NCI-H2196 (cell line): ENCODE results near the gene CNKSR3.

Experiments used
- DNase-seq: peaks from one replicate; lab custom pipeline; 2025; ENCODE audit not compliant: unreplicated experiment; lab: John Stamatoyannopoulos, UW

The CNKSR3 gene

DNA sequence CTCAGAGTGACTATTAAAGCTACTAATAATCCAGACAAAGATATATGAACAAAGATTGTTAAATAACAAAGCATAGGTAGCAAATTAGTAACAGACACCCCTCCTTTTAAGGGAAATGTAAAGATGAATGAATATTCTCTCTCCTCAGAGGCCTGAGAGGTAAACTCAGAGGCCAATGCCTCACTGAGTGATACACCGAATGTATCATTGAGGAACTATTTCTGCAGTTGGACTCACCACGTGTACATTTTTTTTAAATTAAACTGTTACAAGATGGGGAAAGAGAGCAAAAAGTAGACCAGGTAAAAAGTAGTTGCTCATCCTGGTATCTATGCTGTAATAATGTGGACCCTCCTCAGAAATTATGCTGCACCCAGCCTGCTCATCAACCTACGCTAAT lies 81.6 kb downstream of the CNKSR3 start:
- DNase-seq, result no peak

DNA sequence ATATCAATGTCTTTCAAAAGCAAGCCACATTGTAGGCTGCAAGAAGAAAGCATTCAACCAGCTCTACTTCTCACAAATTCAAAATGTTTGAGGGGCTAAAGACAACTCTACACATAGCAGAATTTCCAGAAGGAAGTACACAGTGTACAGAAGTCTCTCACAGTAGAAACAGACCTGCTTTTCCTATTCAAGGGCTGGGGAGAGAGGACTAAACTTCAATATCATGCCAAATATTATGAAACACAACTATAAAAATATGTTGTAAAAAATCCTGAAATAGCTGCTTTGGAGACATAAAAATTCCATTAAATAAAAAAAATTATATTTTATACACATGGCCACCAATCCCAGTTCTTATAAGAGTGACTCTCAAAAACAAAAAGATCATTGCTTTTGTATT lies 83.0 kb downstream of the CNKSR3 start:
- DNase-seq, result no peak

DNA sequence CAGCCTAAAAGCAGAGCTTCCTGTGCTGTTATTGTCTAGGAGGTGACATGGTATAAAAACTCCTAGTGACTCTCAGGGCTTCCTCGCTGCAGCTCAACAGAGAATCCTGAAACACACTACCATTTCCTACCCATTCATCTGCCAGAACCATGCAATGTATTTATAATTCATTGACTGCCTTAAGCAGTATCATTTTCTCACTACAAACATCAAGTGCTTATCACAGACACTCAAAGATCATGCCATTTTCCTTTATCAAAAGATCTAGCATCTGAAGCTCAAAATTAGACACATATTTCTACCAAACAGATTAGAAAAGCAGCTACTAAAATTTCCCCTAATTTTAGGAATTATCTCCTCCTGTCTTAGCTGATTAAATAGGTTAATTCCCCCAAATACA lies 83.5 kb downstream of the CNKSR3 start:
- DNase-seq, result no peak

DNA sequence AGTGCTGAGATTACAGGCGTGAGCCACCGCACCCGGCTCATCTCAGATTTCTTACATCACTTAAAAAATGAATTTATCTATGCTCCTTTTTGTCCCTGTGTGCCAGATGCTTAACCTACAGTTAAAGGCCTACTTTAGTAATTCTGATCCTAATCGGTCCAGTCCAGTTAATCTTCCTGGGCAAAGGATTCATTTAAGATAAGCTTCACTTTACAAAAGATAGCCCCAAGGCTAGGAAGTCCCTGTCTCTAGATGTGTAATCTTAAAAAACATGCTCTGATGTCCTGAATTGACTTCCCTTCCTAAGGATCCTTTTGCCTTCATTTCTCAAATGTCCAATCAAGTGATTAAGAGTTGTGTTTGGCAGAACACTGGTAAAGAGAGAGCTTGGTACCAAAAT lies 85.5 kb downstream of the CNKSR3 start:
- no peak for DNase-seq

DNA sequence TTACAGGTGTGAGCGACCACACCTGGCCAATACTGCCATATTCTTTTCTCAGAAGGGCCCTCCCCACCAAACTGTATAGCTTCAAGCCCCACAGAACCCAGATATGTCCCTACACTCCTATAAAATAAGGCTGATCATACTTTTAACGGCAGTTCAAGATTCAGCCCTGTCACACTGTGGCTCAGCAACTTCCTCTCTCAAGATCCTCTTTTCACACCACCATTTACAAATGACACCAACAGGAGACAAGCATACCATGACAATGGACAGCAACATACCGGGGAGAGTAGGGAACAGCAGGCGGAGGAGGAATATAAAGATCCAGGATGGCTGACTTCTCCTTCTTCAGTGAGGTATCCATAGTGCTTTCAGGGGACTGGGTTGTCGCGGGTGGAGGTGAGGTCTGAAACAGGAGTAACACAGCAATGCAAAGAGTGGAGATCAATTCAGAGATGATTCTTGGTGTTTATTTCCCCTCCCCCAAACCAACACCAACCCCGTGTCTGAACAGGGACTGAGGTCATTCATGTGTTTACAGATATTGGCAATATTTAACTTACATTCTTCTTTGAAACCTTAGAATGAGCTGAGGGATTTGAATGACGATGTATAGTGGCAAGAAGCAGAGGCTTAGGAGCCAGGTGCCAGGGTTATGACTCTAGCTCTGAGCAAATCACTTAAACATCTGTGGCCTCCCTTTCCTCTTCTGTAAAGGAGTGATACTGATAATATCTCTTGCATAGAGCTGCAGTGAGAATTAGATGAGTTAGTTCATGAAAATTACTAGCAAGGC lies 96.3 kb downstream of the CNKSR3 start:
- DNase-seq, result no peak

DNA sequence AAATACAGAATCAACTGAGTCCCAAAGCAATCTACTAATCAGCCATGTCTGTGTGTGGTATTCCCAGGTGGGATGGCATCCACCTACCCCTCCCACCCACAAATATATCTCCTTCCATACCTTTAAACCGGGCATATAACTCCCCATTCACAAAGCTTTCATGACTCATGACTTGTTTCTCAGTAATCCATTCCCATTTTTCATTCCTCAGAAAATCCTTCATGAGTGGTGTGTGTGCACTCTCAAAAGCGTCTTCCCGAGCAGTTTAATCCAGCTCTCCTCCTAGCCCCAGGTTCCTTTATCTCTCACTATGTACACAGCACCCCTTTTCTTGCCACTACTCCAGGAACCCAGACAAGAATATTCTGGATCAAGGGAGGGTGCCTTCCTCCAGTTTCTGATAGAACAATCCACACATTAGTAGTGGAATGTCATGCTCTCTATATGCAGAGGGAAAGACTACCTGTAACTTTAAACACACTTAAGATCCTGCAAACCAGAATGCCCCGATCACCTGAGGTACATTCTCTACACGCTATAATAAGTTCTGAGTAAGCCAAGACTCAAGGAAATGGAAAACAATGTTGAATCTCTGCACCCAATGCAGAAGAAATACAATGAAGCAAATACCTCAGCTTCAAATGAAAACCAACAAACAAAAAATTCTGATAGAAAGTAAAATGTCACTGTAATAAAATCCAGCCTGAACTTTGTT lies 98.2 kb downstream of the CNKSR3 start:
- DNase-seq, result no peak

DNA sequence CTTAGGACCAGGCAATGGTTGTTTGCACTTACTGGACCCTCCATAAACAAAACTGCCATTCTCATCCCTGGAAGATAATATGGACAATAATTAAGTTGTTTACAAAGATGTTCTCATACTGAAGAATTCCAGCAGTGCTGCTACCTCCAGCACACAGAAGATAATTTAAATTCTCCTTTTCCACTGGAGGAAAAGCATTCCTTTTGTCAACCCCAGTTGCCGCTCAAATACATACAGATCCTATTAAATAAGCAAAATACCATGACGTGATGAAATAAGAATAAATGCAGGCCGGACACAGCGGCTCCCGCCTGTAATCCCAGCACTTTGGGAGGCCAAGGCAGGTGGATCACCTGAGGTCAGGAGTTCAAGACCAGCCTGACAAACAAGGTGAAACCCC lies 99.4 kb downstream of the CNKSR3 start:
- no peak for DNase-seq

DNA sequence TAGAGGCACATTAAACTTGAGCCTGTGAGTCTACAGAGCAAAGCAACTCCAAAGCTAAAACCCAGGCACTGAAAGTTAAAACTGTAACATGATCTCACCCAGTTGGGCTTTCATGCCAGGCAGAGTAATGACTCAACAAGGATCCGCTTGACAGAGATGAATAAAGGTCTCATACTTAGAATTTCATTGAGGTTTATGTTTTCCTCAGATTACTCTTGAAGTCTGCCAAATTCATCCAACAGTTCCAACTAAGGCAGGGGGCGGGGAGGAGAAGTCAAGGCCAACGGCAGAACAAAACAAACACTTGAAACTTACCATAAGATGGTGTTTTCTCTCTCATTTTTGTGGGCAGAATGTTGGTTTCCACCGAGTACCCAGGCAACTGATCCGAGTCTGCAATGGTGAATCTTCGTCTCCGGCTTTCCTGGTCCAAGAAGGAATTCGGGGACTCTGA lies 99.8 kb downstream of the CNKSR3 start:
- peak; percentile 72 for DNase-seq

DNA sequence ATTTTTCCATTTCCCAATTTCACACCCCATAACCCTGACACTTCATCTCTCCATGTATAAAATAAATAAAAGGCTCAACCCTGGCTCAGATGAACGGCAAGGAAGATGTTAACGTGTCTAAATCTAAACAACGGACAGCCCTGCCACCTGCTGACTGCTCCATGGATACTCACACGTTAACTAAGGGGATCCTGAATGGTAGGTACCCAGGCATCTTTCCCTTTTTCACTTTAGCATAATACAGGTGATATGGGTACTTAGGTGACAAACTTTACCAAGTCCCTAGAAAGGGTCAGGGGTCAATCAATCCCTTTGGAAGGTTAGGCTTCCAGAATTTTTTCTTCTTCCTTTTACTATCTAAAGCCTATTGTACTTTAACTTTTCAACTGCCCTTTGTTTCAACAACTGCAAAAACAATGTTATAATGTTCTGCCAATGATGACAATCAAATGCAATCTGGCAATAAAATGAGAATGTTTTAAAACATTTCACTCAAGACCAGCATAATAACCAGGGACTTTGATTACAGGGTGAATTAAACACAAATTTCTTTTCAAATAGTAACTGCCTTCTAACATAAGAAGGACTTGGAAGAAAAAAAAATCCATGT lies 101.5 kb downstream of the CNKSR3 start:
- no peak for DNase-seq

DNA sequence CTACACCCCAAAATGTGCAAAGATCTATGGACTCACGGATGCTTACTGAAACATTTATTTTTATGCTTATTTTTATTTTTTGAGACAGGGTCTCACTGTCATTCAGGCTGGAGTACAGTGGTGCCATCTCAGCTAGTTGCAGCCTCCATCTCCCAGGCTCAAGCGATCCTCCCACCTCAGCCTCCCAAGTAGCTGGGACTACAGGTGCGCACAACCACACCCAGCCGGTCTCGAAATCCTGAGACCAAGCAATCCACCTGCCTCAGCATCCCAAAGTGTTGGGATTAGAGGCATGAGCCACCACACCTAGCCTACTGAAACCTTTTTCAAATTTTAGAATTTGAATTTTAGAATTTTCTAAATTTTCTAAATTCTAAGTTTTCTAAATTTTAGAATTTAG lies 103.0 kb downstream of the CNKSR3 start:
- DNase-seq, result no peak

DNA sequence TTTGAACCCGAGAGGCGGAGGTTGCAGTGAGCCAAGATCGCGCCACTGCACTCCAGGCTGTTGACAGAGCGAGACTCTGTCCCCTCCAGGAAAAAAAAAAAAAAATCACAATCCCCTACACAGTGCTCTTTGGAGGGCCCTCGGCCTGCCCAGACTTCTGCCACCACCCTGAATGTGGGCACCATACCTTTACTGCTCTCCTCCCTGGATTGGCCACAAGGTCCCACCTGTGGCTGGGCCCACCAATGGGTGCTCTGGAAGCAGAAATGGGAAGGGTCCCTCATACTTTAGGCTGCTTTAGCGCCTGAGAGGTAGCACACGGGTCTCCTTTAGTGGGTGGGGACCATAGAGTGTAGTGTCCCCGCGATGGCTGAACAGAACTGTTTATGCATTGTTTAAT lies 103.6 kb downstream of the CNKSR3 start:
- no peak for DNase-seq

DNA sequence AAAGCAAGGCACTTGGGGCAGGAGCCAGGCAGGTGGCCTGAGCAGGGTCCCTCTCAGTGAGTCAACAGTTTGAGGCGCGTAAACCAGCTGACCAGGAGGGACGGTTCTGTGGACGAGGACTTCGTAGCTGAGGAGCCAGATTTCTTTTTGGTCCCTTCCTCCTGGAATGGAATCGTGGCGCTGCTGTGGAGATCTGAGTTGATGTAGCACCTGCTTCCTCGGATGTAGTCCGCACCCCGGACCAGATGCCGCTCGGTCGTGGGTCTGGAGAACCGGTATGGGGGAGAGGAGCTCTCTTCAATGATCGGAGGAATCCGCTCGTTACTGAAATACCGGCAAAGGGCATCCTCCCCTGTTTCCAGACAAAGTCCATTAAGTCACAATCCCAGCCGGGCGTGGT lies 104.2 kb downstream of the CNKSR3 start:
- no peak for DNase-seq

DNA sequence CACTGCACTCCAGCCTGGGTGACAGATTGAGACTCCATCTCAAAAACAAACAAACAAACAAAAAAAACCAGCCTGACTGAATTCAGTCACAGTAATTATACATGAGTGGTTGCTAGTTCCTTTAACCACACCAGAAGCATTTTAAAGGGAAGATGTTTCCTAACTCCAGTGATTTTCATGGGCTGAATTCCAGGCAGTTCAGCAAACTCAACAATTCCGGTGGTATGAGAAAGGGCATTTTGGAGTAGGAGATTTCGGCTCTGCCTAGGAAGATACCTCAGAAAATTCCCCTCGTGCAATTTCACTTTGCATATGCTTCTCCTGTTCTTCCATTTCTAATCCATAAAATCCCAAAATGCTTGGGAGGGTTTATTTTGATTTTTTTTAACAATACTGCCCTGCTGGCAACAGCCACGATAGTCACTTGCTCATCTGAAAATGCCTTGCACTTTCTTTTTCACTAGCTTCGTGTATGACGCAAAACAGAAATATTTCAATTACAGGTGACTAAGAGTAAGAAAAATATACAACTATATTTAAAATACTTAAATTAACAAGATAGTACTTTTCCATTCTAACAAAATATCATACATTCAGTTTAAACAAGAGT lies 105.6 kb downstream of the CNKSR3 start:
- no peak for DNase-seq

DNA sequence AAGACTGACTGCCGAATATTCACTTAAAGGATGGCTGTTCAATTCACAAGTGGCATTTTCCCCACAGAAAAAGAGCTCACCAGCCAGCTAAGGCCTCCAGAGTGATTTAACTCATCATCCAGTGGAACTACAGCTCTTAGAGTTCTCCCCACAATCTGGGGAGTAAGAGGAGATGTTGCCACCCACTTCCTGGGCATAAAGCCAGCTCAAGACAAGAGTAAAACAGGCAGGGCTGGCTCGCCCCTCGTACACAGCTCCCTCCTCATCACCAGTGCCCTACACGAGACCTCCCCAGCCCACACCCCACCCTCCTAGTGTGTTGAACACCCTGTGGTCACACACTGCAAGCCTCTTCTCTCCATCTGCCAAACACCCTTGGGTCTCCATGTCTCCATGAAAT lies 106.7 kb downstream of the CNKSR3 start:
- DNase-seq, result peak; percentile 64

DNA sequence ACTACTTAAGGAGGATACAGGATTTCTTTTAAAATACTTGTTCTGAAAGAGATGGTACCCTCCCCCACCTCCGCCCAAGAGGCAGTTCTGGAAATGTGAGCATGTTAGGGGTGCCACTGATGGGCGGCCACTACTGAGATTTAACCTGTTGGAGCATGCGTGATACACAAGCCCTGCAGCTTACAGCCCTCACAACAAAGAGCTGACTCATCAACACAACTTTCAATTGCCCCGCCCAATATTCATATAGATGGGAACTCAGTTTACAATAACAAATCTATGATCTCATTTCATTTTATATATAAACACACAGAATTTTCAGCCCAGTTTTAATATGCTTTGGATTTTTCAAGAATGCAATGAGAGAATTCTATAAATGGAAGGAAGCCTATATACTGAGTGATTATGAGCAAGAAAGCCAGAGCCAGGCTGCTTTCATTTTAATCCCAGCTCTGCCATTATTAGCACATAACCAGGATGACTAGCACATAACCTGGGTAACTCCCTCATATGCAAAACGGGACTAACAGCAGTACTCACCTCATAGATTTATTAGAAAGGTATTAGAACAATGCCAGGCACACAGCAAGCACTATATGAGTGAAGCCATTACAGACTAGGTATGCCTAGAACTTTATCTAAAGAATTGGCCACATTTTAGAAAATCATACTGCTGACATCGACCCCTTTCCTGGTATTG lies 108.3 kb downstream of the CNKSR3 start:
- DNase-seq, result no peak

DNA sequence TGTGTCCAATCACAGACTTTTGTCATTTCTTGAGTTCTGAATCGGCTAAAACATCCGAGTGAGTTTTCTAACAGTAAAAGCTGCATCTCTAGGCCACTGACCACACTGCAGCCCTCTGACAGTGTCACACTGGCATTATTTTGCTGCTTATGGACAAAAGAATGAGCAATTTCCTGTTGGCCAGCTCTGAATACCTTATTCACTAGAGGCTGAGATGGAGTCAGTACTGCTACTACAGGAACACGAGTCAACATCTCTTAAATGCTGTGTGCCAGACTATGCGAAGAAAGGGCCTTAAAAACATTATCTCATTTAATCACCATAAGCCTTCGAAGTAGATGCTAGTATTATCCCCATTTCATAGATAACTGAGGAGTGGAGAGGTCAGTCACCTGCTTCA lies 111.4 kb downstream of the CNKSR3 start:
- no peak for DNase-seq

DNA sequence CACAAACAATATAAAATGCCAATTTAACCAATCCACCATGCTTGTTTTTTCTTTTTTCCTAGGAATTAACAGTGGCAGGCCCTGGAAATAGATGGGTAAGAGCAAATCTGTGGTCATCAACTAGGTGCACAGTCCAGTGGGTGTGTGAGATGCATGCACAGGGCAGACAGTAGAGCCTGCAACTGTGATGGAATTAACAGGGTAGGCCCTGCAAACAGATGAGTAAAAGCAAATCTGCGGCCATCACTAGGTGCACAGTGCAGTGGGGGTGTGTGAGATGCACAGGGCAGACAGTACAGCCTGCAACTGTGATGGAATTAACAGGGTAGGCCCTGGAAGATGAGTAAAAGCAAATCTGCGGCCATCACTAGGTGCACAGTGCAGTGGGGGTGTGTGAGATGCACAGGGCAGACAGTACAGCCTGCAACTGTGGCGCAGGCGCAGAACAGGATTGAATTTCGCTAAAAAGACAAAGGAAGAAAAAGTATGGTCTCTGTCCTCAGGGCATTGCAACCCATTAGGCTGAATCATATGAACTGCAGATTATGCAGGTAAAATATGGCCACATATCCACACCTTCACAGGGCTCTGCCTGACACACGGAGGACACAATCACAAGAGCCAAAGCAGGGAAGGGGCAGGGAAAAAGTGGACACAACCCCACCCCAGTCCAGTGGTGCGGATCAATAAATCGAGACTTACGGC lies 112.8 kb downstream of the CNKSR3 start:
- DNase-seq, result no peak

DNA sequence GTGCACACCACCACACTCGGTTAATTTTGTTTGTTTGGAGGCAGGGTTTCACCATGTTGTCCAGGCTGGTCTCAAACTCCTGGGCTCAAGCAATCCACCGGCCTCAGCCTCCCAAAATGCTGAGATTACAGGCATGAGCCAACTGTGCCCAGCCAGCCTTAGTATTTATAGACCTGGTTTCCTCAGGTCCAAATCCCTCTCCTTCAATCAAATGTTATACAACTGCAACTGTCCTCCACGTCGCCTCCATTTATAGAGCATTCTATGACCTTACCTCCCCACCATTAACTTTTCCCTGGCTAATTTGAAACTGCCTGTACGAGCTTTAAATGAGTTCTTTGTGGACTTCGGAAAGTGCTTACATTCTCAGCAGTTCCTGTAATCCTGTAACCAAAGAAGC lies 114.6 kb downstream of the CNKSR3 start:
- no peak for DNase-seq

DNA sequence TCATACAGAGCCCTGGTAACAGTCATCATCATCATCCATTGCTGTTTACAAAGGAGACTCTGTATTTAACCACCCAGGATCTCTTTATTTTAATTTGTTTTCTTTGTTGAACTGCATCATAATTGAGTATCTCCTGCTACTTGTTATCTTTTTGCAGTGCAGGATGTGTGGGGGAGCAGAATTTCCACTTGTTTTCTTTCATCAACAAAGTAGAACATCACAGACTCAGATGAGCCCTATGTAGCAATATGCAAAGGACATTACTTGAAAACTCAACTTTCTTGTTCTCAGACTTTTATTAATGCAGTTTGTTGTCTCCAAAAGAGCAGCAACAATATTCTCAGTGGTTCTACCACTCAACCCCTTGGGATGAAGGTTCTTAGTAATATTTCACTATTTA lies 115.2 kb downstream of the CNKSR3 start:
- DNase-seq, result no peak

DNA sequence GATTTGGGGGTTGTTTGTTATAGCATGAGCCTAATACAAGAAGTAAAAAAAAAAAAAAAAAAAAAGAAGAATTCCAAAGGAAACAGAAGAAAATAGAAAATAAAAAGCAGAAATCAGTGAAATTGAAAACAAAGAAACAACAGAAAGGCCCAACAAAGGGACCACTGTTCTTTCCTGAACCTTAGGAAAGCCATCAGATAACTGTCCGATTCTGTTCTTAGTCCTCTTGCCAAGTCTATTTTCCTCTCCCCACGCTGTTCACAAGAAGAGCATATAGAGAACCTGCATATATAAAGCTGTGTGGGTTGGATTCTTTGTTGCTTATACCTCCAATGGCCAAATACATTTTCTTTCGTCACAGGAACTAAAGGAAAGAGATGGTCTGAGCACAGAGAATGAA lies 115.9 kb downstream of the CNKSR3 start:
- no peak for DNase-seq

DNA sequence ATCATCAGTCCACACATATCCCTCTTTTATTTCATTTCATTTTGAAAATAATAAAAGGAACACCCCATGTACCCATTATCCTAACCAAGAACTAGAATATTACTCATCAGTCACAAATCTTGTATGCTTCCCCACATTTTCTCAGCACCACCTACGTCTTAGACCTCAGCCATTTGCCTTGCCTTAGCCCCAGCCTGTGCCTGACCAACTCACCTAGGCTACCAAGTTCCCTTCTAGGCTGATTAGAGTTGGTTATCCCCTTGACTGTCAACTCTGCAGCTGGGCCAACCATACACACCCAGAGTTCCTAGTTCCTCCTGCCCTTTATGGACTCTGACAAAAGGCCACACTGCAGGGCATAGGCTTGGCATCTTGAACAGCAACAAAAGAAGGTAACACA lies 120.5 kb downstream of the CNKSR3 start:
- DNase-seq, result no peak
